ENCODE results near the gene GSTO1. TPM values are rescaled to one million over a fixed set of nuclear protein-coding genes. Genes with fewer than 3 reads are reported as not detected.

GSTO1 gene
- total and polyA plus RNA-seq, 12 donors, result 108 to 262 (median 165) TPM

- Histone ChIP-seq H3K27me3 (no peaks in the 10 kb centered on the region), H3K4me3 (no peak overlapping the region), H3K27ac (peak overlapping the region; percentile 50 to 92 (median 74)), H3K9me3 (replicated peaks in 1 of 3) (no peaks in the 10 kb centered on the region), H3K36me3 (replicated peaks in 1 of 2) (no peaks in the 10 kb centered on the region), H3K4me1 (replicated peaks in 1 of 2) (peaks cover 0 to 12% of the 10 kb centered on the region in 2 donors)
- intact Hi-C loops (cut with DNase I), result no loop called here
- peak in 6 of 7 donors; percentile 45 to 92 (median 48) for DNase-seq
- WGBS, 4 donors, result 46 to 60% (median 54%) methylated on average over 3 to 7 of the region's 7 CpGs
- no peak for TF ChIP-seq CTCF (IDR thresholded peaks at IDR 0.05)
Measured at GRCh38 chr10:104300736-104301292, 46.1 kb downstream of the GSTO1 start.

GRCh38 chr10:104301907-104302690 lies 47.4 kb downstream of the GSTO1 start:
- TF ChIP-seq POLR2A (IDR thresholded peaks at IDR 0.05), result no peak
- no peak for TF ChIP-seq CTCF (IDR thresholded peaks at IDR 0.05)
- DNase-seq, result peak in 1 of 7 donors; percentile 43
- no peak overlapping the region for H3K4me3 ChIP-seq
- H3K36me3 ChIP-seq (replicated peaks in 1 of 2), result no peaks in the 10 kb centered on the region
- H3K4me1 ChIP-seq (replicated peaks in 1 of 2), result peaks cover 0 to 12% of the 10 kb centered on the region in 2 donors
- WGBS, 4 donors, result 66 to 86% (median 70%) methylated on average over 2 to 3 of the region's 3 CpGs
- no peaks in the 10 kb centered on the region for H3K27me3 ChIP-seq
- peak overlapping the region in 3 of 5 donors; percentile 1 to 92 (median 92) for H3K27ac ChIP-seq
- intact Hi-C loops (cut with DNase I), result no loop called here
- H3K9me3 ChIP-seq (replicated peaks in 1 of 3), result no peaks in the 10 kb centered on the region

- Histone ChIP-seq H3K4me1 (replicated peaks in 1 of 2) (peaks cover 0 to 12% of the 10 kb centered on the region in 2 donors), H3K36me3 (replicated peaks in 1 of 2) (no peaks in the 10 kb centered on the region), H3K27ac (peak overlapping the region in 1 of 5 donors; percentile 33), H3K4me3 (no peak overlapping the region), H3K27me3 (no peaks in the 10 kb centered on the region), H3K9me3 (replicated peaks in 1 of 3) (no peaks in the 10 kb centered on the region)
- DNase-seq, result peak in 1 of 7 donors; percentile 40
- no peak for TF ChIP-seq POLR2A (IDR thresholded peaks at IDR 0.05)
- TF ChIP-seq CTCF (IDR thresholded peaks at IDR 0.05), result no peak
- 44 to 50% (median 47%) methylated on average over 2 of the region's 2 CpGs for WGBS, 4 donors
- intact Hi-C loops (cut with DNase I), result no loop called here
Measured at GRCh38 chr10:104303594-104304355, 49.1 kb downstream of the GSTO1 start.

GRCh38 chr10:104304356-104304745 lies 49.7 kb downstream of the GSTO1 start:
- DNase-seq, result no peak
- no peaks in the 10 kb centered on the region for H3K27me3 ChIP-seq
- H3K36me3 ChIP-seq (replicated peaks in 1 of 2), result no peaks in the 10 kb centered on the region
- intact Hi-C loops (cut with DNase I), result no loop called here
- no peaks in the 10 kb centered on the region for H3K9me3 ChIP-seq (replicated peaks in 1 of 3)
- 81 to 85% (median 84%) methylated on average over 4 of the region's 4 CpGs for WGBS, 4 donors
- peak overlapping the region in 1 of 5 donors; percentile 49 for H3K27ac ChIP-seq
- no peak for TF ChIP-seq CTCF (IDR thresholded peaks at IDR 0.05)
- peaks cover 0 to 12% of the 10 kb centered on the region in 2 donors for H3K4me1 ChIP-seq (replicated peaks in 1 of 2)
- H3K4me3 ChIP-seq, result no peak overlapping the region

Measured in adrenal gland (tissue), 12 donors.